ENCODE data around the gene EIF4E3. TPM values are rescaled to one million over a fixed set of nuclear protein-coding genes. Genes with fewer than 3 reads are reported as not detected.

The EIF4E3 gene
- total and polyA plus RNA-seq, 5 donors from 2014 or later = 27.8 to 101 (median 80.6) TPM

DNA sequence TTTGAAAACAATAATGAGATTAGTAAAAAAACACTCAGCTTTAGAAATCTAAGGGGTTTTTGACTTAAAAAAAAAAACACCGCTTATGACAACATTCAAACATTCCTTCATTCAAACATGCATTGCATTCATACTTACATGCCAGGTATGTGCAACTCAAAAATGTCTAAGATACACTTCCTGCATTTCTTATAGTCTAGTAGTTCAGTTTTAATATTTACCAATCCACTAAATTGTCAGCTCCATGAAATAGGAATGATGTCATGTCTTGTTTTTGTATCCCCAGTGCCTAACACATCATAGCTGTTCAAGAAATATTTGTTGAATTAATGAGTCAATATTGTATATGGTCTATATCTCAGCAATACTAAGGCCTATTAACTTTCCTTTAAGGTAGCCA lies 51.7 kb downstream of the EIF4E3 start:
- Histone ChIP-seq H3K27me3 (ENCODE audit: control insufficient read depth, insufficient read depth, low read length) (no peaks in the 10 kb centered on the region), H3K36me3 (ENCODE audit: control insufficient read depth, insufficient read depth, low read length) (peaks cover 30% of the 10 kb centered on the region), H3K27ac (ENCODE audit: insufficient read depth, low read length, poor library complexity, severe bottlenecking) (no peak overlapping the region), H3K9me3 (ENCODE audit: control insufficient read depth in 2 of 2, low read length in 2 of 2) (no peaks in the 10 kb centered on the region), H3K4me3 (ENCODE audit: low read depth, low read length) (no peak overlapping the region), H3K4me1 (ENCODE audit: control insufficient read depth, insufficient read depth, low read length, poor library complexity, severe bottlenecking) (no peaks in the 10 kb centered on the region)
- Mint-ChIP-seq H3K4me3 (no peak overlapping the region), H3K9me3 (peaks cover 0 to 1% (median 0%) of the 10 kb centered on the region in 7 donors), H3K36me3 (peaks cover 23% of the 10 kb centered on the region), H3K27me3 (no peaks in the 10 kb centered on the region), H3K4me1 (peaks cover 3 to 17% (median 13%) of the 10 kb centered on the region in 4 donors), H3K27ac (no peak overlapping the region)
- DNase-seq (no peak), ATAC-seq (ENCODE audit: low read depth in 2 of 2) (no peak)

- Histone ChIP-seq H3K27ac (ENCODE audit: insufficient read depth, low read length, poor library complexity, severe bottlenecking) (no peak overlapping the region), H3K36me3 (ENCODE audit: control insufficient read depth, insufficient read depth, low read length) (peaks cover 24% of the 10 kb centered on the region), H3K27me3 (ENCODE audit: control insufficient read depth, insufficient read depth, low read length) (no peaks in the 10 kb centered on the region), H3K9me3 (ENCODE audit: control insufficient read depth in 2 of 2, low read length in 2 of 2) (no peaks in the 10 kb centered on the region), H3K4me1 (ENCODE audit: control insufficient read depth, insufficient read depth, low read length, poor library complexity, severe bottlenecking) (no peaks in the 10 kb centered on the region), H3K4me3 (ENCODE audit: low read depth, low read length) (no peak overlapping the region)
- H3K36me3 Mint-ChIP-seq = peaks cover 27% of the 10 kb centered on the region
- H3K27ac Mint-ChIP-seq = no peak overlapping the region
- no peak for ATAC-seq (ENCODE audit: low read depth in 2 of 2)
- no peak overlapping the region for H3K4me3 Mint-ChIP-seq
- H3K9me3 Mint-ChIP-seq = peaks cover 0 to 1% (median 0%) of the 10 kb centered on the region in 7 donors
- H3K4me1 Mint-ChIP-seq = peaks cover 3 to 20% (median 13%) of the 10 kb centered on the region in 4 donors
- no peaks in the 10 kb centered on the region for H3K27me3 Mint-ChIP-seq
- DNase-seq = no peak
Observed at GRCh38 chr3:71672807-71673206, 52.4 kb downstream of the EIF4E3 start.

DNA sequence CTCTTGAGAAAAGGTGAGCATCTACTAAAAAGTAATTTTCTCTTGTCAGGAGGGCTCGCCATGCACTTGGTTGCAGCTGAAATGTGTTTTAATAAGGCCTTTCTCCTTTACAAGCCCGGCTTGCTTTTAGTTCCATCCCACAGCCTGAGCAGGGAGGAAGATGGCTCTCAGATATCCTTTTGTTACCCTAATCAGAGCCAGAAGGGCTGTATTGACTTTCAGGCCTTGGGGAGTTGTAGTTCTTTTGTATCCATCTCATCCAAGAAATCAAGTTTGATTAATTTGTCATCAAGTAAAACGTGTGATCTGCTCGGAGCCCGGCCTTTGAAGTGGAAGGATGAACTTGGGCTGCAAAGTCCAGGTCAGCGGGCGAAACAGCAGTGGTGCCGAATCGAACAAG lies 52.9 kb downstream of the EIF4E3 start:
- Histone ChIP-seq H3K36me3 (ENCODE audit: control insufficient read depth, insufficient read depth, low read length) (peaks cover 19% of the 10 kb centered on the region), H3K4me1 (ENCODE audit: control insufficient read depth, insufficient read depth, low read length, poor library complexity, severe bottlenecking) (no peaks in the 10 kb centered on the region), H3K27ac (ENCODE audit: insufficient read depth, low read length, poor library complexity, severe bottlenecking) (no peak overlapping the region), H3K27me3 (ENCODE audit: control insufficient read depth, insufficient read depth, low read length) (no peaks in the 10 kb centered on the region), H3K4me3 (ENCODE audit: low read depth, low read length) (no peak overlapping the region), H3K9me3 (ENCODE audit: control insufficient read depth in 2 of 2, low read length in 2 of 2) (no peaks in the 10 kb centered on the region)
- no peaks in the 10 kb centered on the region for H3K27me3 Mint-ChIP-seq
- H3K4me3 Mint-ChIP-seq = no peak overlapping the region
- peaks cover 32% of the 10 kb centered on the region for H3K36me3 Mint-ChIP-seq
- peak overlapping the region in 1 of 3 donors; percentile 59 for H3K27ac Mint-ChIP-seq
- H3K4me1 Mint-ChIP-seq = peaks cover 3 to 21% (median 15%) of the 10 kb centered on the region in 4 donors
- peaks cover 0 to 1% (median 0%) of the 10 kb centered on the region in 7 donors for H3K9me3 Mint-ChIP-seq
- no peak for DNase-seq
- no peak for ATAC-seq (ENCODE audit: low read depth in 2 of 2)

DNA sequence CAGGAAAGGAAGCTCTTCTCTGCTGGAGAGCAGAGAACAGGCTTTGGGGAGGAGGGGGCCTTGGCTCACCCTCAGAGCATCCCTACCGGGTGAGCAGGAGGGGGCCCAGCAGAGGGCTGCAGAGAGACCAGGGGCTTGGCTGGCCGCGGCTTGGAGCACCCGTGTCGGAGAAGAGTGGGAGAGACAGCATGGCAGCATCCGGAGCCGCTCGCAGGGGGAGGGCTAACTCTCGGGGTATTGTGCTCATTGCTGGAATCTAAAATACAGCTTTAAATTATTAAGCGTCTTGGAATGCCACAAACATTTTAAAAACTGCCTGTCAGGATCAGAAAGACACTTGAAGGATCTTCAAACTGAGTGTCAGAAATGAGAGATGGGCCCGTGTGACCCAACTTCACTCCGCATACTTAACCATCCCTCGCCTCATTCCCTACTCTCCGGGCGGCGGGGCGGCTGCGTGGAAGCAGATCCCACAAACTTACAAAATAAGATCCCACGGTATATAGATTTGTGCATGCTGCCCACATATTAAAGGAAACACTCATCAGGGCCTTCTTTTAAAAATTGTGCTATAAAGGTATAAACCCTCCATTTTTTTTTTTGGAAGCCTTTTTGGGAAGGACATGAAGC lies 53.9 kb downstream of the EIF4E3 start:
- Mint-ChIP-seq H3K4me3 (no peak overlapping the region), H3K4me1 (peaks cover 3 to 21% (median 14%) of the 10 kb centered on the region in 4 donors), H3K27ac (no peak overlapping the region), H3K9me3 (peaks cover 0 to under 1% (median 0%) of the 10 kb centered on the region in 7 donors), H3K36me3 (peaks cover 32% of the 10 kb centered on the region), H3K27me3 (no peaks in the 10 kb centered on the region)
- H3K27ac ChIP-seq (ENCODE audit: insufficient read depth, low read length, poor library complexity, severe bottlenecking) = no peak overlapping the region
- ATAC-seq (ENCODE audit: low read depth in 2 of 2) (no peak), DNase-seq (no peak)
- H3K27me3 ChIP-seq (ENCODE audit: control insufficient read depth, insufficient read depth, low read length) = no peaks in the 10 kb centered on the region
- H3K36me3 ChIP-seq (ENCODE audit: control insufficient read depth, insufficient read depth, low read length) = peaks cover 10% of the 10 kb centered on the region
- H3K9me3 ChIP-seq (ENCODE audit: control insufficient read depth in 2 of 2, low read length in 2 of 2) = no peaks in the 10 kb centered on the region
- H3K4me1 ChIP-seq (ENCODE audit: control insufficient read depth, insufficient read depth, low read length, poor library complexity, severe bottlenecking) = no peaks in the 10 kb centered on the region
- no peak overlapping the region for H3K4me3 ChIP-seq (ENCODE audit: low read depth, low read length)

DNA sequence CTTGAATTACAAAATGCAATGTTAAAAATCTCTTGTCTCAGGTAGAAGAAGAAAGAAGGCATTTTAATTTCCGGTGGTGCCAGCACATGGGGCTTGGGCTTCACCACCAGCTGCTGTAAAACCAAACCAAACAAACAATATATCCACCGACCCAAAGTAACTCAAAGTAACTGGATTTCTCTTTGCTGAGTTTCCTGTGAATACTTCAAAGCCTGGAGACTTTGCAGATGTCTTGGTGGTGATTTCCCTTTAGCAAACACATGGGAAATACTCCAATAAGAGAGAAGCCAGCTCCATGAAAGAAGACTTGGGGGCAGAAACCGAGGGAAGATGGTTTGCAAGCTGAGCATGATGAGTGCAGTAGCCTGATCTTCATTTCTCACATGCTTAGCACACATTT lies 62.6 kb downstream of the EIF4E3 start:
- ATAC-seq (ENCODE audit: low read depth in 2 of 2) = no peak
- H3K36me3 Mint-ChIP-seq = peaks cover 48% of the 10 kb centered on the region
- no peak for DNase-seq
- peaks cover 10 to 25% (median 15%) of the 10 kb centered on the region in 4 donors for H3K4me1 Mint-ChIP-seq
- Histone ChIP-seq H3K4me1 (ENCODE audit: control insufficient read depth, insufficient read depth, low read length, poor library complexity, severe bottlenecking) (no peaks in the 10 kb centered on the region), H3K4me3 (ENCODE audit: low read depth, low read length) (no peak overlapping the region), H3K36me3 (ENCODE audit: control insufficient read depth, insufficient read depth, low read length) (peaks cover 21% of the 10 kb centered on the region), H3K27ac (ENCODE audit: insufficient read depth, low read length, poor library complexity, severe bottlenecking) (no peak overlapping the region), H3K27me3 (ENCODE audit: control insufficient read depth, insufficient read depth, low read length) (no peaks in the 10 kb centered on the region), H3K9me3 (ENCODE audit: control insufficient read depth in 2 of 2, low read length in 2 of 2) (no peaks in the 10 kb centered on the region)
- peaks cover 0 to 10% (median 5%) of the 10 kb centered on the region in 7 donors for H3K9me3 Mint-ChIP-seq
- H3K27ac Mint-ChIP-seq = no peak overlapping the region
- no peak overlapping the region for H3K4me3 Mint-ChIP-seq
- no peaks in the 10 kb centered on the region for H3K27me3 Mint-ChIP-seq

GRCh38 chr3:71662056-71662455 lies 63.1 kb downstream of the EIF4E3 start:
- no peaks in the 10 kb centered on the region for H3K9me3 ChIP-seq (ENCODE audit: control insufficient read depth in 2 of 2, low read length in 2 of 2)
- peaks cover 0 to 10% (median 5%) of the 10 kb centered on the region in 7 donors for H3K9me3 Mint-ChIP-seq
- H3K4me1 Mint-ChIP-seq = peaks cover 9 to 22% (median 13%) of the 10 kb centered on the region in 4 donors
- ATAC-seq (ENCODE audit: low read depth in 2 of 2) = no peak
- no peak for DNase-seq
- peaks cover 21% of the 10 kb centered on the region for H3K36me3 ChIP-seq (ENCODE audit: control insufficient read depth, insufficient read depth, low read length)
- no peak overlapping the region for H3K27ac Mint-ChIP-seq
- no peak overlapping the region for H3K4me3 ChIP-seq (ENCODE audit: low read depth, low read length)
- no peaks in the 10 kb centered on the region for H3K27me3 Mint-ChIP-seq
- no peaks in the 10 kb centered on the region for H3K4me1 ChIP-seq (ENCODE audit: control insufficient read depth, insufficient read depth, low read length, poor library complexity, severe bottlenecking)
- no peak overlapping the region for H3K4me3 Mint-ChIP-seq
- no peaks in the 10 kb centered on the region for H3K27me3 ChIP-seq (ENCODE audit: control insufficient read depth, insufficient read depth, low read length)
- no peak overlapping the region for H3K27ac ChIP-seq (ENCODE audit: insufficient read depth, low read length, poor library complexity, severe bottlenecking)
- H3K36me3 Mint-ChIP-seq = peaks cover 46% of the 10 kb centered on the region

GRCh38 chr3:71659864-71660591 lies 65.2 kb downstream of the EIF4E3 start:
- peaks cover 33% of the 10 kb centered on the region for H3K36me3 Mint-ChIP-seq
- no peaks in the 10 kb centered on the region for H3K27me3 ChIP-seq (ENCODE audit: control insufficient read depth, insufficient read depth, low read length)
- H3K27me3 Mint-ChIP-seq = no peaks in the 10 kb centered on the region
- no peaks in the 10 kb centered on the region for H3K9me3 Mint-ChIP-seq
- DNase-seq = no peak
- H3K36me3 ChIP-seq (ENCODE audit: control insufficient read depth, insufficient read depth, low read length) = peaks cover 21% of the 10 kb centered on the region
- peaks cover 5 to 15% (median 12%) of the 10 kb centered on the region in 4 donors for H3K4me1 Mint-ChIP-seq
- H3K27ac Mint-ChIP-seq = no peak overlapping the region
- H3K4me3 ChIP-seq (ENCODE audit: low read depth, low read length) = no peak overlapping the region
- H3K4me1 ChIP-seq (ENCODE audit: control insufficient read depth, insufficient read depth, low read length, poor library complexity, severe bottlenecking) = no peaks in the 10 kb centered on the region
- no peaks in the 10 kb centered on the region for H3K9me3 ChIP-seq (ENCODE audit: control insufficient read depth in 2 of 2, low read length in 2 of 2)
- H3K27ac ChIP-seq (ENCODE audit: insufficient read depth, low read length, poor library complexity, severe bottlenecking) = no peak overlapping the region
- ATAC-seq (ENCODE audit: low read depth in 2 of 2) = no peak
- H3K4me3 Mint-ChIP-seq = no peak overlapping the region

Measured in CD4-positive, CD25-positive, alpha-beta regulatory T cell (primary cell).